ENCODE results near the gene CCDC102A. TPM values are rescaled to one million over a fixed set of nuclear protein-coding genes. Genes with fewer than 3 reads are reported as not detected.

CCDC102A gene
- total RNA-seq, 1 experiment from 2014 or later, result 8.1 TPM

DNA sequence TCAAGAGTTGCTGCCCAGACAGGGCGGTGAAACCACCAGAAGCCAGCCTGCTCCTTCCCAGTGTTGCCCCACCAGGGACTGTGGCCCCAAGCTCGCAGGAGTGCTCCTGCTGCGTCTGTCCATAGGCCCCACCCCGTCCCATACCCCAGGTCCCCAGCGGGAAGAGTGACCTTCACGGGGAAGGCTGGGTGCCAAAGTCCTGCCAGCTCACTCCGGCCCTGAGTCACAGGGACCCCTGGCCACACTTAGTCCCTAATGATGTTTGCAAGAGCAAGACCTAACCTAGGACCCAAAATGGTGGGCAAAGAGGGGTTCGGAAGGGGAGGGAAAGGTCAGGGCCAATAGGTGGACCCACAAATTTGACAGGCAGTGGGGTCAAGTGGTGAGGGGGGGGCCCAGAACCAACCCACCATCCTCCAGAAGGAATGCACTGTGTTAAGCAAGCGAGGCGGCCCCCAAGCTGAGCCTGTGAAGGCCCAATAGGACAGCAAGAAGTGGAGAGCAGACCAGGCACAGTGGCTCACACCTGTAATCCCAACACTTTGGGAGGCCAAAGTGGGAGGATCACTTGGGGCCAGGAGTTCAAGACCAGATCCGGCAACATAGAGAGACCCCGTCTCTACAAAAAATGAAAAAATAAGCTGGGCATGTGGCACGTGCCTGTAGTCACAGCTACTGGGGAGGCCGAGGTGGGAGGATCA lies 53.4 kb downstream of the CCDC102A start:
- H3K27me3 ChIP-seq (ENCODE audit: insufficient read depth, low read depth), result no peaks in the 10 kb centered on the region
- H4K20me1 ChIP-seq (ENCODE audit: insufficient read depth), result no peaks in the 10 kb centered on the region
- no peak overlapping the region for H3K4me3 ChIP-seq
- no peaks in the 10 kb centered on the region for H3F3A ChIP-seq (ENCODE audit: insufficient read depth, low read depth)
- H3K9me2 ChIP-seq (ENCODE audit: insufficient read depth), result no peaks in the 10 kb centered on the region
- H3K36me3 ChIP-seq (ENCODE audit: low read depth), result no peaks in the 10 kb centered on the region
- ChIA-PET CTCF (no interaction called here), POLR2A (ENCODE audit: unreplicated experiment) (interaction anchor here (0.6 kb wide), 2 partner anchors 16 to 36 kb away, joined by 3 read pairs; partner anchors contain the start of genes CIAPIN1 and COQ9)
- H2AFZ ChIP-seq, result no peak overlapping the region
- no peaks in the 10 kb centered on the region for H3K4me1 ChIP-seq (replicated peaks; ENCODE audit: insufficient read depth)
- H3K9me3 ChIP-seq (ENCODE audit: insufficient read depth, low read depth), result no peaks in the 10 kb centered on the region
- no TSS peak for BruUV-seq (replicated peaks)
- no peaks in the 10 kb centered on the region for H3K79me2 ChIP-seq (ENCODE audit: low read depth)
- DNase-seq, result no peak
- H3K27ac ChIP-seq, result no peak overlapping the region
- no peak overlapping the region for H3K4me2 ChIP-seq
- intact Hi-C loops (cut with micrococcal nuclease; ENCODE audit: unreplicated experiment), result no loop called here
- TF ChIP-seq, protein P1, sequence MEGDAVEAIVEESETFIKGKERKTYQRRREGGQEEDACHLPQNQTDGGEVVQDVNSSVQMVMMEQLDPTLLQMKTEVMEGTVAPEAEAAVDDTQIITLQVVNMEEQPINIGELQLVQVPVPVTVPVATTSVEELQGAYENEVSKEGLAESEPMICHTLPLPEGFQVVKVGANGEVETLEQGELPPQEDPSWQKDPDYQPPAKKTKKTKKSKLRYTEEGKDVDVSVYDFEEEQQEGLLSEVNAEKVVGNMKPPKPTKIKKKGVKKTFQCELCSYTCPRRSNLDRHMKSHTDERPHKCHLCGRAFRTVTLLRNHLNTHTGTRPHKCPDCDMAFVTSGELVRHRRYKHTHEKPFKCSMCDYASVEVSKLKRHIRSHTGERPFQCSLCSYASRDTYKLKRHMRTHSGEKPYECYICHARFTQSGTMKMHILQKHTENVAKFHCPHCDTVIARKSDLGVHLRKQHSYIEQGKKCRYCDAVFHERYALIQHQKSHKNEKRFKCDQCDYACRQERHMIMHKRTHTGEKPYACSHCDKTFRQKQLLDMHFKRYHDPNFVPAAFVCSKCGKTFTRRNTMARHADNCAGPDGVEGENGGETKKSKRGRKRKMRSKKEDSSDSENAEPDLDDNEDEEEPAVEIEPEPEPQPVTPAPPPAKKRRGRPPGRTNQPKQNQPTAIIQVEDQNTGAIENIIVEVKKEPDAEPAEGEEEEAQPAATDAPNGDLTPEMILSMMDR (conservative IDR thresholded peaks at IDR 0.05), result no peak
- no peak for TF ChIP-seq EZH2 (IDR thresholded peaks at IDR 0.05; ENCODE audit: low read depth)

DNA sequence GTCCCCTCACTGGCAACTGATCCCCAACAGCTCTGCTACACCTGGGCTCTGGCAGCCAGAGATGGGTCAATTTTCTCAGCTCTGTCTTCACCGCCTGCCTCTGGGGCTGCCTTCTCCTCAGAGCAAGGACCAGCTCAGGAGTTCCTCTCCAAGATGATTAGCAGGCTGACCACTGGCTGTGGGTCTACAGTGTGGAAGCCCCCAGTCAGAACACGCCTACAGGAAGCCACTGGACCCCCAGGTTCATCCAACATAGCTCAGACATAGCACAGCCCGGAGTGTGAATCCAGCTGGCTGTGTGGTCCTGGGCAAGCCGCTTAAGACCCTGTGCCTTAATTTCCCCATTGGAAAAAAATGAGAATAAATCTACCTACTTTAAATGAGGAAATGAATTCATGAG lies 55.0 kb downstream of the CCDC102A start:
- Histone ChIP-seq H4K20me1 (ENCODE audit: insufficient read depth) (no peaks in the 10 kb centered on the region), H3K27ac (no peak overlapping the region), H3K9me2 (ENCODE audit: insufficient read depth) (no peaks in the 10 kb centered on the region), H3F3A (ENCODE audit: insufficient read depth, low read depth) (no peaks in the 10 kb centered on the region), H3K79me2 (ENCODE audit: low read depth) (no peaks in the 10 kb centered on the region), H3K4me1 (replicated peaks; ENCODE audit: insufficient read depth) (no peaks in the 10 kb centered on the region), H3K4me3 (no peak overlapping the region), H3K36me3 (ENCODE audit: low read depth) (no peaks in the 10 kb centered on the region), H3K9me3 (ENCODE audit: insufficient read depth, low read depth) (no peaks in the 10 kb centered on the region), H2AFZ (no peak overlapping the region), H3K27me3 (ENCODE audit: insufficient read depth, low read depth) (no peaks in the 10 kb centered on the region), H3K4me2 (no peak overlapping the region)
- TF ChIP-seq, protein P1 (conservative IDR thresholded peaks at IDR 0.05), result no peak
- no peak for TF ChIP-seq EZH2 (IDR thresholded peaks at IDR 0.05; ENCODE audit: low read depth)
- intact Hi-C loops (cut with micrococcal nuclease; ENCODE audit: unreplicated experiment), result no loop called here
- CTCF ChIA-PET, result interaction anchor here (0.6 kb wide), 1 partner anchor 37 kb away, joined by 3 read pairs; no protein-coding TSS in a partner anchor
- DNase-seq, result no peak
- no TSS peak for BruUV-seq (replicated peaks)
- POLR2A ChIA-PET (ENCODE audit: unreplicated experiment), result no interaction called here

DNA sequence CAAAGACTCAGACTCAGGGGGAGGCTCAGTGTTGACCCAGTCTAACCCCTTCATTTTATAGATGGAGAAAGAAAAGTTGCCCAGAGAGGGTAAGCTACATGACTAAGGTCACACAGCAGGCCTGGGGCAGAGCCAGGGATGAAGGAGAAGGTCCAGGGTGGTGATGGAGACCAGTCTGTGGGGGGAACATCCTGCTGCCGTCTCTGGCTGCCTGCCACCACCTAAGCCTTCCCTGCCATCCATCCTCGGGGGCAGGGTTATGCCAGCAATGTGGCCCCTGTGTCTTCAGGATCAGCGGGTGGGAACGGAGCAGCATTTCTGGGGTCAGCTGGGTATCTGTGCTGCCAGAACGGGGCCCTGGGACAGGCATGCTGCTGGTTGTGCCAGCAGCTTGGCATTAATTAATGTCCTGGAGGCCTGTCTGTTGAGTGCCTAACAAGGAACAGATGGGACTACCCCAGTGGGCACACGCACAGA lies 55.6 kb downstream of the CCDC102A start:
- H3K4me3 ChIP-seq, result no peak overlapping the region
- H2AFZ ChIP-seq, result no peak overlapping the region
- TF ChIP-seq, protein P1 (conservative IDR thresholded peaks at IDR 0.05), result no peak
- TF ChIP-seq EZH2 (IDR thresholded peaks at IDR 0.05; ENCODE audit: low read depth), result no peak
- no peak overlapping the region for H3K27ac ChIP-seq
- POLR2A ChIA-PET (ENCODE audit: unreplicated experiment), result interaction anchor here (0.6 kb wide), 1 partner anchor 295 kb away, joined by 13 read pairs; the partner anchor contains the start of genes PSME3IP1 and RSPRY1
- H3K9me2 ChIP-seq (ENCODE audit: insufficient read depth), result no peaks in the 10 kb centered on the region
- CTCF ChIA-PET, result no interaction called here
- H3K4me2 ChIP-seq, result no peak overlapping the region
- no peaks in the 10 kb centered on the region for H3K4me1 ChIP-seq (replicated peaks; ENCODE audit: insufficient read depth)
- no peaks in the 10 kb centered on the region for H3K36me3 ChIP-seq (ENCODE audit: low read depth)
- no TSS peak for BruUV-seq (replicated peaks)
- no peaks in the 10 kb centered on the region for H3K9me3 ChIP-seq (ENCODE audit: insufficient read depth, low read depth)
- no peaks in the 10 kb centered on the region for H3F3A ChIP-seq (ENCODE audit: insufficient read depth, low read depth)
- intact Hi-C loops (cut with micrococcal nuclease; ENCODE audit: unreplicated experiment), result no loop called here
- H3K79me2 ChIP-seq (ENCODE audit: low read depth), result no peaks in the 10 kb centered on the region
- H4K20me1 ChIP-seq (ENCODE audit: insufficient read depth), result no peaks in the 10 kb centered on the region
- no peaks in the 10 kb centered on the region for H3K27me3 ChIP-seq (ENCODE audit: insufficient read depth, low read depth)
- no peak for DNase-seq
